ENCODE measurements around the gene ATG4D.
"Not testable (repeated sequence)": the region's sequence is repeated elsewhere in the genome, so short reads cannot be mapped to it uniquely, and the experiment has no call there.

Gene ATG4D

DNA sequence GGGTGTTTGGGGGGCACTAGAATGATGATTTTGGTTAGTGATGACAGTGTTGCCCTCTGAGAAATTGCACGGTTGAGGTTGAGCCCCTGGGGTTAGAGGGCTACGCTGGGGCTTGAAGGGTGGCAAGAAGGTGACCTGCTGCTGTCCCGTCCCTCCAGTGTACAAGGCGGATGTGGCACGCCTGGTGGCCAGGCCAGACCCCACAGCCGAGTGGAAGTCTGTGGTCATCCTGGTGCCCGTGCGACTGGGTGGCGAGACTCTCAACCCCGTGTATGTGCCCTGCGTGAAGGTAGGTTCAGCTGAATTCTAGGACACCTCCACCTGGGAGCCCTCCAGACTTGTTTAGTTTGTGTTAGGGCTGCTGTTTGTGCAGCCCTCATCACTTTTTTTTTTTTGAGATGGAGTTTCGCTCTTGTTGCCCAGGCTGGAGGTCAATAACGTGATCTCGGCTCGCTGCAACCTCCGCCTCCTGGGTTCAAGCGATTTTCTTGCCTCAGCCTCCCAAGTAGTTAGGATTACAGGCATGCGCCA lies 5.1 kb downstream of the ATG4D start:
- Histone ChIP-seq H4K20me1 (ENCODE audit: control insufficient read depth, insufficient read depth, low read depth, low read length) (peaks cover 4% of the 10 kb centered on the region; the same call in 1 of the 2 replicates), H3K9me3 (ENCODE audit: control insufficient read depth, insufficient read depth, low read length) (no peaks in the 10 kb centered on the region), H3K27me3 (ENCODE audit: control insufficient read depth, low read length) (no peaks in the 10 kb centered on the region), H3K27ac (ENCODE audit: low read depth, low read length) (no peak overlapping the region), H3K79me2 (ENCODE audit: control insufficient read depth, low read length) (peaks cover 23% of the 10 kb centered on the region), H3K4me1 (ENCODE audit: control insufficient read depth, low read length) (peaks cover 29% of the 10 kb centered on the region), H3K9me2 (replicated peaks; ENCODE audit: control insufficient read depth, low read length) (no peaks in the 10 kb centered on the region), H3K4me2 (ENCODE audit: low read length) (no peak overlapping the region), H3K4me3 (ENCODE audit: low read length) (no peak overlapping the region), H3F3A (ENCODE audit: control insufficient read depth, insufficient read depth) (peaks cover 10% of the 10 kb centered on the region), H3K36me3 (ENCODE audit: control insufficient read depth, low read length) (peaks cover 70% of the 10 kb centered on the region)
- TF ChIP-seq, protein P1, sequence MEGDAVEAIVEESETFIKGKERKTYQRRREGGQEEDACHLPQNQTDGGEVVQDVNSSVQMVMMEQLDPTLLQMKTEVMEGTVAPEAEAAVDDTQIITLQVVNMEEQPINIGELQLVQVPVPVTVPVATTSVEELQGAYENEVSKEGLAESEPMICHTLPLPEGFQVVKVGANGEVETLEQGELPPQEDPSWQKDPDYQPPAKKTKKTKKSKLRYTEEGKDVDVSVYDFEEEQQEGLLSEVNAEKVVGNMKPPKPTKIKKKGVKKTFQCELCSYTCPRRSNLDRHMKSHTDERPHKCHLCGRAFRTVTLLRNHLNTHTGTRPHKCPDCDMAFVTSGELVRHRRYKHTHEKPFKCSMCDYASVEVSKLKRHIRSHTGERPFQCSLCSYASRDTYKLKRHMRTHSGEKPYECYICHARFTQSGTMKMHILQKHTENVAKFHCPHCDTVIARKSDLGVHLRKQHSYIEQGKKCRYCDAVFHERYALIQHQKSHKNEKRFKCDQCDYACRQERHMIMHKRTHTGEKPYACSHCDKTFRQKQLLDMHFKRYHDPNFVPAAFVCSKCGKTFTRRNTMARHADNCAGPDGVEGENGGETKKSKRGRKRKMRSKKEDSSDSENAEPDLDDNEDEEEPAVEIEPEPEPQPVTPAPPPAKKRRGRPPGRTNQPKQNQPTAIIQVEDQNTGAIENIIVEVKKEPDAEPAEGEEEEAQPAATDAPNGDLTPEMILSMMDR (IDR thresholded peaks at IDR 0.05; ENCODE audit: low read depth, low read length, poor library complexity, severe bottlenecking), result no peak
- TF ChIP-seq EZH2phosphoT487 (IDR thresholded peaks at IDR 0.05; ENCODE audit: borderline replicate concordance, low read length), result no peak

DNA sequence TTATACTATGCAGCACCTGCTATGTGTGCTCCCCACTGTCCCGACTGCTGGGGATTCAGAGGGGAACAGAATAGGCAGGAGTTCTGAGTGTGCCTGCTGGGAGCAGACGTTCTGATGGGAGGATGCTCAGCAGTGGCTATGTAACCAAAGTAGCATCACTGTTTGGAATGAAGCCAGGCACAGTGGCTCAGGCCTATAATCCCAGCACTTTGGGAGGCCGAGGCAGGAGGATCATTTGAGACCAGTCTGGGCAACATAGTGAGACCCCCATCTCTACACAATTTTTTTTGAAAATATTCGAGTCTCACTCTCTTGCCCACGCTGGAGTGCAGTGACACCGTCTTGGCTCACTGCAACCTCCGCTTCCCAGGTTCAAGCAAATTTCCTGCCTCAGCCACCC lies 6.0 kb downstream of the ATG4D start:
- Histone ChIP-seq H3K36me3 (ENCODE audit: control insufficient read depth, low read length) (peaks cover 70% of the 10 kb centered on the region), H3K9me3 (ENCODE audit: control insufficient read depth, insufficient read depth, low read length) (no peaks in the 10 kb centered on the region), H3K4me2 (ENCODE audit: low read length) (no peak overlapping the region), H3K27me3 (ENCODE audit: control insufficient read depth, low read length) (no peaks in the 10 kb centered on the region), H3F3A (ENCODE audit: control insufficient read depth, insufficient read depth) (peaks cover 17% of the 10 kb centered on the region), H3K27ac (ENCODE audit: low read depth, low read length) (no peak overlapping the region), H3K79me2 (ENCODE audit: control insufficient read depth, low read length) (peaks cover 14% of the 10 kb centered on the region), H3K4me3 (ENCODE audit: low read length) (no peak overlapping the region), H4K20me1 (ENCODE audit: control insufficient read depth, insufficient read depth, low read depth, low read length) (no peaks in the 10 kb centered on the region; the same call in 1 of the 2 replicates), H3K4me1 (ENCODE audit: control insufficient read depth, low read length) (peaks cover 33% of the 10 kb centered on the region), H3K9me2 (replicated peaks; ENCODE audit: control insufficient read depth, low read length) (no peaks in the 10 kb centered on the region)
- TF ChIP-seq, protein P1 (IDR thresholded peaks at IDR 0.05; ENCODE audit: low read depth, low read length, poor library complexity, severe bottlenecking), result no peak
- no peak for TF ChIP-seq EZH2phosphoT487 (IDR thresholded peaks at IDR 0.05; ENCODE audit: borderline replicate concordance, low read length)

DNA sequence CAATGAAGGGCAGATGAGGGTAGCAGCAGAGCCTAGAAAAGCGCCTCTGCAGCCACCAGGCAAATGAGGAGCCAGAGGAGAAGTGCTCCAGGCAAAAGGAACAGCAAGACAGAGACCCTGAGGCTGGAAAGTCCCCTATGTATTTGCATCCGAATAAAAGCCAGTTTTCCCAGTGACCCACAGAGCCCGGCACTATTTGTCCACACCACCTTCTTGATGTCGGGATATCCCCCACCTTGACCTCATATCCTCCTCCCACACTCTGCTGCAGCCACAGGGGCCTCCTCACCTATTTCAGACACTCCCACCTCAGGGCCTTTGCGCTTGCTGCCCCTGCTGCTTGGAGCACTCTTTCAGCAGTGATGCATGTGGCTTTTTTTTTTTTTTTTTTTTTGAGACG lies 6.6 kb downstream of the ATG4D start:
- Histone ChIP-seq H4K20me1 (ENCODE audit: control insufficient read depth, insufficient read depth, low read depth, low read length) (no peaks in the 10 kb centered on the region), H3K9me2 (replicated peaks; ENCODE audit: control insufficient read depth, low read length) (no peaks in the 10 kb centered on the region)

DNA sequence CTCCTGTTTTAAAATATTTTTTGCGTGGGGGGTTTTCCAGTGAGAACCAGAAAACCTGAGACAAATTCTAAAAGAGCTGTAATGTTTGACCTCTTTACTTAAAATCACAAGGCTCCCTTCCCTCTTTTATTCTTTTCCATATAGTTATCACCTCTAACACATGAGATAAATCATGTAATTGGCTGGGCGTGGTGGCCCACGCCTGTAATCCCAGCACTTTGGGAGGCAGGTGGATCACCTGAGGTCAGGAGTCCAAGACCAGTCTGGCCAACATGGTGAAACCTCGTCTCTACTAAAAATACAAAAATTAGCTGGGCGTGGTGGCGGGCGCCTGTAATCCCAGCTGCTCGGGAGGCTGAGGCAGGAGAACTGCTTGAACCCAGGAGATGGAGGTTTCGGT lies 7.3 kb downstream of the ATG4D start:
- H3K79me2 ChIP-seq (ENCODE audit: control insufficient read depth, low read length); H3K9me2 ChIP-seq (replicated peaks; ENCODE audit: control insufficient read depth, low read length); H3K27me3 ChIP-seq (ENCODE audit: control insufficient read depth, low read length); H3K9me3 ChIP-seq (ENCODE audit: control insufficient read depth, insufficient read depth, low read length); H3K4me3 ChIP-seq (ENCODE audit: low read length); H3K27ac ChIP-seq (ENCODE audit: low read depth, low read length); H3K4me2 ChIP-seq (ENCODE audit: low read length); H4K20me1 ChIP-seq (ENCODE audit: control insufficient read depth, insufficient read depth, low read depth, low read length): not testable (repeated sequence)
- Histone ChIP-seq H3F3A (ENCODE audit: control insufficient read depth, insufficient read depth) (peaks cover 22% of the 10 kb centered on the region), H3K36me3 (ENCODE audit: control insufficient read depth, low read length) (peaks cover 78% of the 10 kb centered on the region), H3K4me1 (ENCODE audit: control insufficient read depth, low read length) (peaks cover 41% of the 10 kb centered on the region)

More for the DNA sequence above, 6.6 kb downstream of the ATG4D start:
- no peak overlapping the region for H3K27ac ChIP-seq (ENCODE audit: low read depth, low read length)
- H3K4me3 ChIP-seq (ENCODE audit: low read length), result no peak overlapping the region
- TF ChIP-seq, protein P1 (IDR thresholded peaks at IDR 0.05; ENCODE audit: low read depth, low read length, poor library complexity, severe bottlenecking), result no peak
- no peak for TF ChIP-seq EZH2phosphoT487 (IDR thresholded peaks at IDR 0.05; ENCODE audit: borderline replicate concordance, low read length)
- no peaks in the 10 kb centered on the region for H3K27me3 ChIP-seq (ENCODE audit: control insufficient read depth, low read length)
- H3K9me3 ChIP-seq (ENCODE audit: control insufficient read depth, insufficient read depth, low read length), result no peaks in the 10 kb centered on the region
- H3K79me2 ChIP-seq (ENCODE audit: control insufficient read depth, low read length), result peaks cover 8% of the 10 kb centered on the region
- H3F3A ChIP-seq (ENCODE audit: control insufficient read depth, insufficient read depth), result peaks cover 21% of the 10 kb centered on the region
- no peak overlapping the region for H3K4me2 ChIP-seq (ENCODE audit: low read length)
- peaks cover 75% of the 10 kb centered on the region for H3K36me3 ChIP-seq (ENCODE audit: control insufficient read depth, low read length)
- peaks cover 35% of the 10 kb centered on the region for H3K4me1 ChIP-seq (ENCODE audit: control insufficient read depth, low read length)

Data from DOHH2 (cell line).